Measurements from ENCODE around the gene DUOX1. TPM values are rescaled to one million over a fixed set of nuclear protein-coding genes. Genes with fewer than 3 reads are reported as not detected.

Gene DUOX1
- total RNA-seq, 1 donor from 2014 or later = not detected

GRCh38 chr15:45177285-45177684, 47.5 kb downstream of the DUOX1 start:
- H3K4me1 Mint-ChIP-seq = peaks cover 18% of the 10 kb centered on the region
- H3K36me3 Mint-ChIP-seq (ENCODE audit: low read depth) = peaks cover 33% of the 10 kb centered on the region
- no peaks in the 10 kb centered on the region for H3K27me3 Mint-ChIP-seq (ENCODE audit: low read depth)

GRCh38 chr15:45179221-45179985, 49.6 kb downstream of the DUOX1 start:
- no peak overlapping the region for H3K27ac Mint-ChIP-seq (ENCODE audit: unreplicated experiment)
- H3K4me3 Mint-ChIP-seq = no peak overlapping the region
- H3K27me3 Mint-ChIP-seq (ENCODE audit: low read depth) = no peaks in the 10 kb centered on the region
- peaks cover 35% of the 10 kb centered on the region for H3K4me1 Mint-ChIP-seq
- peaks cover 32% of the 10 kb centered on the region for H3K36me3 Mint-ChIP-seq (ENCODE audit: low read depth)
- TF ChIP-seq CTCF (conservative IDR thresholded peaks at IDR 0.05) = peak; percentile 55
- peaks cover 2% of the 10 kb centered on the region for H3K9me3 Mint-ChIP-seq
- DNase-seq (ENCODE audit: low read depth, low spot score) = no peak

More at GRCh38 chr15:45177285-45177684, 47.5 kb downstream of the DUOX1 start:
- Mint-ChIP-seq H3K9me3 (peaks cover 2% of the 10 kb centered on the region), H3K27ac (ENCODE audit: unreplicated experiment) (no peak overlapping the region), H3K4me3 (no peak overlapping the region)
- no peak for TF ChIP-seq CTCF (conservative IDR thresholded peaks at IDR 0.05)
- DNase-seq (ENCODE audit: low read depth, low spot score) = no peak

GRCh38 chr15:45180201-45180600, 50.4 kb downstream of the DUOX1 start:
- H3K4me1 Mint-ChIP-seq = peaks cover 41% of the 10 kb centered on the region

GRCh38 chr15:45180648-45181436, 51.0 kb downstream of the DUOX1 start:
- Mint-ChIP-seq H3K27ac (ENCODE audit: unreplicated experiment) (no peak overlapping the region), H3K9me3 (peaks cover 2% of the 10 kb centered on the region), H3K27me3 (ENCODE audit: low read depth) (no peaks in the 10 kb centered on the region), H3K36me3 (ENCODE audit: low read depth) (peaks cover 32% of the 10 kb centered on the region), H3K4me1 (peaks cover 47% of the 10 kb centered on the region), H3K4me3 (no peak overlapping the region)
- DNase-seq (ENCODE audit: low read depth, low spot score) = no peak
- TF ChIP-seq CTCF (conservative IDR thresholded peaks at IDR 0.05) = no peak

More at GRCh38 chr15:45180201-45180600, 50.4 kb downstream of the DUOX1 start:
- DNase-seq (ENCODE audit: low read depth, low spot score) = no peak
- Mint-ChIP-seq H3K27ac (ENCODE audit: unreplicated experiment) (no peak overlapping the region), H3K4me3 (no peak overlapping the region), H3K36me3 (ENCODE audit: low read depth) (peaks cover 32% of the 10 kb centered on the region), H3K27me3 (ENCODE audit: low read depth) (no peaks in the 10 kb centered on the region), H3K9me3 (peaks cover 2% of the 10 kb centered on the region)
- TF ChIP-seq CTCF (conservative IDR thresholded peaks at IDR 0.05) = no peak

GRCh38 chr15:45181491-45182285, 51.9 kb downstream of the DUOX1 start:
- TF ChIP-seq CTCF (conservative IDR thresholded peaks at IDR 0.05) = no peak
- Mint-ChIP-seq H3K4me3 (peak overlapping the region; percentile 49), H3K9me3 (peaks cover 2% of the 10 kb centered on the region), H3K4me1 (peaks cover 56% of the 10 kb centered on the region), H3K27me3 (ENCODE audit: low read depth) (no peaks in the 10 kb centered on the region), H3K27ac (ENCODE audit: unreplicated experiment) (no peak overlapping the region), H3K36me3 (ENCODE audit: low read depth) (peaks cover 24% of the 10 kb centered on the region)
- no peak for DNase-seq (ENCODE audit: low read depth, low spot score)
